Measurements from ENCODE around the gene CDHR2.

The CDHR2 gene

GRCh38 chr5:176601901-176602482 is 52.9 kb downstream of the CDHR2 start:
- no peak for DNase-seq

GRCh38 chr5:176603091-176603490 is 53.9 kb downstream of the CDHR2 start:
- no peak for DNase-seq

- no peak for DNase-seq
Measured at GRCh38 chr5:176606032-176606431, 56.9 kb downstream of the CDHR2 start.

- no peak for DNase-seq
Measured at GRCh38 chr5:176606875-176607274, 57.7 kb downstream of the CDHR2 start.

- DNase-seq = no peak
Measured at GRCh38 chr5:176608142-176608705, 59.1 kb downstream of the CDHR2 start.

- DNase-seq = no peak
Measured at GRCh38 chr5:176608937-176609723, 60.0 kb downstream of the CDHR2 start.

- peak; percentile 82 for DNase-seq
Measured at GRCh38 chr5:176609724-176610434, 60.7 kb downstream of the CDHR2 start, which contains the start of gene GPRIN1. GPRIN1 (minus strand) TSS chr5:176610156; CDS start chr5:176599834, 10,322 bp downstream.

GRCh38 chr5:176610435-176610773 is 61.3 kb downstream of the CDHR2 start:
- DNase-seq = no peak

GRCh38 chr5:176611435-176611834 is 62.3 kb downstream of the CDHR2 start:
- peak; percentile 65 for DNase-seq

- no peak for DNase-seq
Measured at GRCh38 chr5:176612008-176612407, 62.9 kb downstream of the CDHR2 start.

- no peak for DNase-seq
Measured at GRCh38 chr5:176612855-176613254, 63.7 kb downstream of the CDHR2 start.

GRCh38 chr5:176614805-176615478 is 65.8 kb downstream of the CDHR2 start:
- no peak for DNase-seq

GRCh38 chr5:176616511-176616910 is 67.4 kb downstream of the CDHR2 start:
- DNase-seq = no peak

- no peak for DNase-seq
Measured at GRCh38 chr5:176618783-176619182, 69.6 kb downstream of the CDHR2 start.

GRCh38 chr5:176619203-176619568 is 70.0 kb downstream of the CDHR2 start:
- DNase-seq = peak; percentile 70

- no peak for DNase-seq
Measured at GRCh38 chr5:176619569-176620332, 70.6 kb downstream of the CDHR2 start.

GRCh38 chr5:176620333-176620981 is 71.3 kb downstream of the CDHR2 start:
- DNase-seq = no peak

GRCh38 chr5:176621661-176622079 is 72.5 kb downstream of the CDHR2 start:
- DNase-seq = no peak

GRCh38 chr5:176624142-176624541 is 75.0 kb downstream of the CDHR2 start:
- DNase-seq = no peak

GRCh38 chr5:176624938-176625337 is 75.8 kb downstream of the CDHR2 start:
- DNase-seq = no peak

- no peak for DNase-seq
Measured at GRCh38 chr5:176625512-176625911, 76.4 kb downstream of the CDHR2 start.

All from activated CD4-positive, CD25-positive, alpha-beta regulatory T cell treated with anti-CD3 and anti-CD28 coated beads, Interleukin-2, amount 50 U/mL, for 72 hours (primary cell).